Fibroblast of pulmonary artery (primary cell): ENCODE measurements around the gene TAPBPL.
A peak's percentile ranks its signal among the peaks of the same experiment; 100 is the strongest.
"Not testable (repeated sequence)": the region's sequence is repeated elsewhere in the genome, so short reads cannot be mapped to it uniquely, and the experiment has no call there.

Experiments
- DNase-seq: peaks from one replicate; pipeline ENCODE4 v3.0.0-alpha.2; 2010; ENCODE audit warnings: low read depth
- H3K4me3 ChIP-seq: replicated peaks from 2 replicates; pipeline ENCODE4 v1.5.1; 2011; ENCODE audit warnings: low read depth, mild to moderate bottlenecking, control low read depth, low read length, moderate library complexity
- CTCF ChIP-seq: IDR thresholded peaks from 2 replicates; pipeline ENCODE4 v1.5.1; 2011; ENCODE audit warnings: mild to moderate bottlenecking, control low read depth, low read length, inconsistent platforms; ENCODE audit errors: missing control alignments

Gene TAPBPL

GRCh38 chr12:6478416-6478815 is 26.6 kb downstream of the TAPBPL start:
- H3K4me3 ChIP-seq, result no peak overlapping the region
- no peak for DNase-seq
- TF ChIP-seq CTCF, result no peak

- DNase-seq, result no peak
- no peak for TF ChIP-seq CTCF
- H3K4me3 ChIP-seq, result no peak overlapping the region
These were observed 36.4 kb downstream of the TAPBPL start for GRCh38 chr12:6488240-6488639.

GRCh38 chr12:6489449-6489848 is 37.6 kb downstream of the TAPBPL start:
- no peak for TF ChIP-seq CTCF
- no peak for DNase-seq
- no peak overlapping the region for H3K4me3 ChIP-seq

GRCh38 chr12:6490673-6491072 is 38.8 kb downstream of the TAPBPL start:
- DNase-seq, H3K4me3 ChIP-seq: not testable (repeated sequence)

- H3K4me3 ChIP-seq, result peak within 1 kb of the TSS; percentile 81
- peak; percentile 95 for DNase-seq
- TF ChIP-seq CTCF, result no peak
These were observed 41.1 kb downstream of the TAPBPL start, which contains the start of gene MRPL51 for GRCh38 chr12:6492838-6493496. TSS of gene MRPL51 (minus strand) at chr12:6493262. CDS start at chr12:6493136, 126 bp downstream.

GRCh38 chr12:6493497-6494257 is 41.8 kb downstream of the TAPBPL start, which contains the start of gene NCAPD2:
TSS of gene NCAPD2 (plus strand) at chr12:6494102. CDS start at chr12:6495099, 997 bp downstream.
- no peak for TF ChIP-seq CTCF
- DNase-seq, result peak; percentile 96

GRCh38 chr12:6494258-6494743 is 42.5 kb downstream of the TAPBPL start:
- TF ChIP-seq CTCF, result peak; percentile 16
- no peak for DNase-seq
- H3K4me3 ChIP-seq, result peak overlapping the region; percentile 81

More at GRCh38 chr12:6493497-6494257, 41.8 kb downstream of the TAPBPL start, which contains the start of gene NCAPD2:
- peak within 1 kb of the TSS; percentile 81 for H3K4me3 ChIP-seq
